ENCODE data around the gene PBX1.

- no peak for TF ChIP-seq POLR2AphosphoS5 (IDR thresholded peaks at IDR 0.05; ENCODE audit: low read depth, low read length)
- TF ChIP-seq SIN3A (IDR thresholded peaks at IDR 0.05; ENCODE audit: borderline replicate concordance, insufficient read depth, low read length), result no peak
These were observed 71.0 kb downstream of the PBX1 start for GRCh38 chr1:164629971-164630370.
